HEK293 (cell line): Measurements from ENCODE around the gene TNFAIP3.

Experiments
- CTCF ChIA-PET: fragments of 350-600 bp; formaldehyde crosslinking; extraction: SDS; loops from one replicate; lab custom pipeline; 2021; ENCODE audit warnings: antibody characterized with exemption; lab: Yijun Ruan, JAX
- POLR2A ChIA-PET: fragments of 300-600 bp; formaldehyde crosslinking; extraction: SDS; loops from one replicate; lab custom pipeline; 2020; ENCODE audit warnings: antibody characterized with exemption, inconsistent platforms; lab: Yijun Ruan, JAX
- H3K27ac ChIP-seq: fragments of 200-500 bp; sonication (Bioruptor generic); 2 replicates; pipeline ENCODE4 v1.5.1; 2014; ENCODE audit warnings: low read depth, low read length, control low read depth, inconsistent platforms; ENCODE audit errors: extremely low read depth
- H3K36me3 ChIP-seq, 2 experiments: fragments of 200-500 bp in 1 of 2; sonication (Bioruptor generic) in 1 of 2; 1 replicate in 1 of 2; 2 replicates in 1 of 2; pipeline ENCODE4 v1.5.1; 2014 to 2017; ENCODE audit warnings: inconsistent platforms in 2 of 2, low read length in 2 of 2; ENCODE audit not compliant: control insufficient read depth in 2 of 2, insufficient read depth in 1 of 2
- H3K4me1 ChIP-seq: fragments of 200-500 bp; sonication (Bioruptor generic); 2 replicates; pipeline ENCODE4 v1.5.1; 2014; ENCODE audit warnings: mild to moderate bottlenecking, low read length, inconsistent platforms; ENCODE audit not compliant: control insufficient read depth, insufficient read depth
- H3K4me3 ChIP-seq: 2 replicates; pipeline ENCODE4 v1.5.1; 2011; ENCODE audit warnings: low read depth, mild to moderate bottlenecking, control low read depth, low read length, moderate library complexity
- H3K9me3 ChIP-seq: fragments of 200-500 bp; sonication (Bioruptor generic); 2 replicates; pipeline ENCODE4 v1.5.1; 2014; ENCODE audit warnings: low read depth, low read length, inconsistent platforms; ENCODE audit not compliant: control insufficient read depth, insufficient read depth
- BCL11A ChIP-seq: fragments of 450-650 bp; formaldehyde crosslinking; IDR thresholded peaks from 2 replicates; pipeline ENCODE4 v1.5.1; 2016; ENCODE audit warnings: low read depth, missing biosample characterization, missing genetic modification characterization
- GLI2 ChIP-seq: fragments of 450-650 bp; formaldehyde crosslinking; IDR thresholded peaks from 2 replicates; pipeline ENCODE4; 2017; ENCODE audit warnings: missing biosample characterization, missing genetic modification characterization, low read depth, borderline replicate concordance
- SCRT2 ChIP-seq: fragments of 450-650 bp; formaldehyde crosslinking; IDR thresholded peaks from 2 replicates; pipeline ENCODE4 v1.5.1; 2016; ENCODE audit warnings: missing biosample characterization, missing genetic modification characterization
- SETDB1 ChIP-seq: IDR thresholded peaks from one replicate; pipeline ENCODE4 v1.6.1; 2017; ENCODE audit warnings: mild to moderate bottlenecking, low read length, moderate library complexity, mixed read lengths; ENCODE audit not compliant: insufficient read length
- ZBTB17 ChIP-seq: fragments of 450-650 bp; formaldehyde crosslinking; IDR thresholded peaks from 2 replicates; pipeline ENCODE4 v1.5.1; 2016; ENCODE audit warnings: missing biosample characterization, missing genetic modification characterization
- ZBTB20 ChIP-seq: fragments of 450-650 bp; formaldehyde crosslinking; IDR thresholded peaks from 2 replicates; pipeline ENCODE4 v1.5.1; 2016; ENCODE audit warnings: missing biosample characterization, missing genetic modification characterization
- ZNF140 ChIP-seq: fragments of 450-650 bp; formaldehyde crosslinking; IDR thresholded peaks from 2 replicates; pipeline ENCODE4 v1.5.1; 2016; ENCODE audit warnings: missing biosample characterization, missing genetic modification characterization
- ZNF248 ChIP-seq: fragments of 450-650 bp; formaldehyde crosslinking; IDR thresholded peaks from 2 replicates; pipeline ENCODE4 v1.5.1; 2017; ENCODE audit warnings: missing biosample characterization, missing genetic modification characterization
- ZNF366 ChIP-seq: fragments of 450-650 bp; formaldehyde crosslinking; conservative IDR thresholded peaks from 2 replicates; pipeline ENCODE4 v1.5.1; 2016; ENCODE audit warnings: missing biosample characterization, missing genetic modification characterization
- ZNF555 ChIP-seq: fragments of 450-650 bp; formaldehyde crosslinking; conservative IDR thresholded peaks from 2 replicates; pipeline ENCODE4 v1.5.1; 2017; ENCODE audit warnings: missing biosample characterization, mild to moderate bottlenecking, missing genetic modification characterization, inconsistent platforms
- ZNF654 ChIP-seq: fragments of 450-650 bp; formaldehyde crosslinking; IDR thresholded peaks from 2 replicates; pipeline ENCODE4 v1.5.1; 2016; ENCODE audit warnings: low read depth, missing biosample characterization, missing genetic modification characterization
- ZNF677 ChIP-seq: fragments of 450-650 bp; IDR thresholded peaks from 2 replicates; pipeline ENCODE4 v1.5.0; 2018; ENCODE audit warnings: missing biosample characterization, mild to moderate bottlenecking, missing genetic modification characterization, moderate library complexity
- ZNF768 ChIP-seq: fragments of 450-650 bp; formaldehyde crosslinking; IDR thresholded peaks from 2 replicates; pipeline ENCODE4 v1.5.1; 2018; ENCODE audit warnings: missing biosample characterization, mild to moderate bottlenecking, missing genetic modification characterization
- ZSCAN23 ChIP-seq: fragments of 450-650 bp; formaldehyde crosslinking; IDR thresholded peaks from 2 replicates; pipeline ENCODE4 v1.5.1; 2016; ENCODE audit warnings: missing biosample characterization, missing genetic modification characterization
- TF ChIP-seq, protein P1 (sequence below): fragments of 450-650 bp; formaldehyde crosslinking; IDR thresholded peaks from 2 replicates; pipeline ENCODE4 v1.5.1; 2016; ENCODE audit warnings: missing biosample characterization, missing genetic modification characterization
- TF ChIP-seq, protein P2 (sequence below): fragments of 450-650 bp; formaldehyde crosslinking; IDR thresholded peaks from 2 replicates; pipeline ENCODE4 v1.5.1; 2016; ENCODE audit warnings: missing biosample characterization, missing genetic modification characterization, borderline replicate concordance
- TF ChIP-seq, protein P3 (sequence below): fragments of 450-650 bp; formaldehyde crosslinking; optimal IDR thresholded peaks from 2 replicates; pipeline ENCODE3; 2016; ENCODE audit warnings: missing biosample characterization, mild to moderate bottlenecking, missing genetic modification characterization
- TF ChIP-seq, protein P4 (sequence below): fragments of 450-650 bp; formaldehyde crosslinking; IDR thresholded peaks from 2 replicates; pipeline ENCODE4; 2016; ENCODE audit warnings: missing biosample characterization, missing genetic modification characterization
- TF ChIP-seq, protein P5 (sequence below): fragments of 450-650 bp; formaldehyde crosslinking; IDR thresholded peaks from 2 replicates; pipeline ENCODE4 v1.5.1; 2016; ENCODE audit warnings: missing biosample characterization, missing genetic modification characterization

Gene TNFAIP3

DNA sequence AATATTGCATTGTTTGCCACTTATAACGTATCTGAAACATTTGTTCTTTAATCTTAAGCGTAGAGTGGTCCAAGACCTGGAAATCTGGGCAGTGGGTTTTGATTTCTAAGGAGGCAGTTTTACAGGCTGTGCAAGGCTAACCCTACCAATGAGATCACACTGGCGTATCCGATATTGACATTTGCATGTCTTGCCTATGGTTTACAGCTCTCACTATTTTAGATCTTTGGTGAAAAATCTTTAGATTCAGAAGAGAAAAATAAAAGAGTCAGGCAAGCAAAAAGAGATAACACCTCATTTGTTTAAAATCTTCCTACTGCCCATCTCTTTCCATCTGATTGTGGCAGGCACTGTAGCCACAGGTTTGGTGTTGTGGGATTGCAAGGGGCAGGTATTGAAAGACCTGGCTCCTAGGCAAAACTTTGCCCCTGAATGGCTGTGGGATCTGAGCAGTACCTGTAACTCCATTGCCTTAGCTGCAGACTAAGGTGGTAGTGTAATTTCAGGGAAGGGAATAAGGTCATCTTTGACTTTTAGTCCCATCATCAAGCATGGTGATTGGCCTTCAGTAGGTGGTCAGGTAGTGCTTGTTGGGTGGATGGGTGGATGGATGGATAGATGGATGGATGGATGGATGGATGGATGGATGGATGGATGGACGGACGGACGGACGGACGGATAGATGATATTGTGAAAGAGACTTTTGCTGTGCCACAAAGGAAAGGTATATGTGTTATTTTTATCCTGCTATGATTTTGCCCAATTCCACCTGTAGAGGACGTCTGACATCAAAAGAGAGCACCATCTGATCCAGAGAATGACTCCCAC is 1.9 kb downstream of the TNFAIP3 start:
- ChIA-PET CTCF (interaction anchor here (0.7 to 2.1 kb wide), 6 partner anchors 69 to 164 kb away, joined by 3 to 8 read pairs (median 3); no protein-coding TSS in a partner anchor), POLR2A (no interaction called here)
- H3K4me3 ChIP-seq, result no peak overlapping the region
- H3K4me1 ChIP-seq, result peaks cover 13% of the 10 kb centered on the region
- no peak for TF ChIP-seq ZNF768 (tag by site-specific recombination)
- TF ChIP-seq ZBTB17 (tag by site-specific recombination), result peak; percentile 29; the same call in 1 of the 2 replicates
- TF ChIP-seq ZNF140 (tag by site-specific recombination), result no peak
- 0 out of 2 replicates have a peak, but pooled peaks have one; percentile 52 for TF ChIP-seq SCRT2 (tag by site-specific recombination)
- peak; percentile 92 for TF ChIP-seq ZNF366 (tag by site-specific recombination)
- peaks cover 0 to 16% of the 10 kb centered on the region in 2 experiments; a peak in 1 of 3 replicates for H3K36me3 ChIP-seq
- no peak overlapping the region for H3K27ac ChIP-seq
- H3K9me3 ChIP-seq, result no peaks in the 10 kb centered on the region

DNA sequence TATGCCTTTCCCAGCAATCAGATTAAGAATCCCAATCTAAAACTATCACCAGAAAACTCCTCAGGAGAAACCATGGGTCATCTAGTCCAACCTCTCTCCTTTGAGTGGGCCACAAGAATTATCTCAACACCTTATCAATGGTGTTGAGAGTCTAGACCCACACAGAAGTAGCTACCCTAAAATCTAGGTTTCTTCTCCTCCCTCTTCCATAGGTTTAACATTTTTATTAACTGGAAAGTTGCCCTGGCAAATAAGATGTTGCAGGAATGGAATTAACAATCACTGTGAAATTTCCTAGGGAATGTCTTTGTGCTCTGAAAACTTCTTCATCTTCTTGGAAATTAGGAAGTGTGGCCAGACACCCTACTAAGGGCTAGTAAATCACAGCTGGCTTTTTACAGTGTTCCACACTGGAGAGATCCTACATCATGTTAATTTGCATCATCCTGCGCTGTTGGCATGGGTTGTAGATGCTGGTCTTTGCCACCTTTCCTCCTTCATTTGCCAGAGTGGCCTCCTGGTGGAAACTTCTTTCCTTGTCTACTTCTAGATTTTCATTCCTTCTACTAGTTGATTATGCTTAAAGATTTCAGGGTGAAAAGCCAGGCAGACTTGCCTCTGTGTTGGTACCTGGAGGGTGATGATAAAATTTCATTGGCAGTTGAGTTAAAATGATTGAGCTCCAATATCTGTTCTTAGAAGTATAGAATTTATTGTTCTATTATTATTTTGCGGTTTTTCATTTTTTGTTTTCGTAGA is 2.7 kb downstream of the TNFAIP3 start:
- no peak for TF ChIP-seq ZNF248 (tag by site-specific recombination)
- TF ChIP-seq, protein P1, sequence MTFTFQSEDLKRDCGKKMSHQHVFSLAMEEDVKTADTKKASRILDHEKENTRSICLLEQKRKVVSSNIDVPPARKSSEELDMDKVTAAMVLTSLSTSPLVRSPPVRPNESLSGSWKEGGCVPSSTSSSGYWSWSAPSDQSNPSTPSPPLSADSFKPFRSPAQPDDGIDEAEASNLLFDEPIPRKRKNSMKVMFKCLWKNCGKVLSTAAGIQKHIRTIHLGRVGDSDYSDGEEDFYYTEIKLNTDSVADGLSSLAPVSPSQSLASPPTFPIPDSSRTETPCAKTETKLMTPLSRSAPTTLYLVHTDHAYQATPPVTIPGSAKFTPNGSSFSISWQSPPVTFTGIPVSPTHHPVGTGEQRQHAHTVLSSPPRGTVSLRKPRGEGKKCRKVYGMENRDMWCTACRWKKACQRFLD, result no peak
- no peak for TF ChIP-seq ZNF555 (tag by site-specific recombination)
- TF ChIP-seq GLI2 (tag by site-specific recombination), result no peak
- TF ChIP-seq, protein P2, sequence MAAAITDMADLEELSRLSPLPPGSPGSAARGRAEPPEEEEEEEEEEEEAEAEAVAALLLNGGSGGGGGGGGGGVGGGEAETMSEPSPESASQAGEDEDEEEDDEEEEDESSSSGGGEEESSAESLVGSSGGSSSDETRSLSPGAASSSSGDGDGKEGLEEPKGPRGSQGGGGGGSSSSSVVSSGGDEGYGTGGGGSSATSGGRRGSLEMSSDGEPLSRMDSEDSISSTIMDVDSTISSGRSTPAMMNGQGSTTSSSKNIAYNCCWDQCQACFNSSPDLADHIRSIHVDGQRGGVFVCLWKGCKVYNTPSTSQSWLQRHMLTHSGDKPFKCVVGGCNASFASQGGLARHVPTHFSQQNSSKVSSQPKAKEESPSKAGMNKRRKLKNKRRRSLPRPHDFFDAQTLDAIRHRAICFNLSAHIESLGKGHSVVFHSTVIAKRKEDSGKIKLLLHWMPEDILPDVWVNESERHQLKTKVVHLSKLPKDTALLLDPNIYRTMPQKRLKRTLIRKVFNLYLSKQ (tag by site-specific recombination), result no peak
- TF ChIP-seq, protein P3, sequence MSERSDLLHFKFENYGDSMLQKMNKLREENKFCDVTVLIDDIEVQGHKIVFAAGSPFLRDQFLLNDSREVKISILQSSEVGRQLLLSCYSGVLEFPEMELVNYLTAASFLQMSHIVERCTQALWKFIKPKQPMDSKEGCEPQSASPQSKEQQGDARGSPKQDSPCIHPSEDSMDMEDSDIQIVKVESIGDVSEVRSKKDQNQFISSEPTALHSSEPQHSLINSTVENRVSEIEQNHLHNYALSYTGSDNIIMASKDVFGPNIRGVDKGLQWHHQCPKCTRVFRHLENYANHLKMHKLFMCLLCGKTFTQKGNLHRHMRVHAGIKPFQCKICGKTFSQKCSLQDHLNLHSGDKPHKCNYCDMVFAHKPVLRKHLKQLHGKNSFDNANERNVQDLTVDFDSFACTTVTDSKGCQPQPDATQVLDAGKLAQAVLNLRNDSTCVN, result no peak
- no peak for TF ChIP-seq ZSCAN23
- no peak for TF ChIP-seq ZBTB20 (tag by site-specific recombination)
- no peak for TF ChIP-seq BCL11A
- no peak for TF ChIP-seq ZNF677 (tag by site-specific recombination)
- TF ChIP-seq, protein P4, sequence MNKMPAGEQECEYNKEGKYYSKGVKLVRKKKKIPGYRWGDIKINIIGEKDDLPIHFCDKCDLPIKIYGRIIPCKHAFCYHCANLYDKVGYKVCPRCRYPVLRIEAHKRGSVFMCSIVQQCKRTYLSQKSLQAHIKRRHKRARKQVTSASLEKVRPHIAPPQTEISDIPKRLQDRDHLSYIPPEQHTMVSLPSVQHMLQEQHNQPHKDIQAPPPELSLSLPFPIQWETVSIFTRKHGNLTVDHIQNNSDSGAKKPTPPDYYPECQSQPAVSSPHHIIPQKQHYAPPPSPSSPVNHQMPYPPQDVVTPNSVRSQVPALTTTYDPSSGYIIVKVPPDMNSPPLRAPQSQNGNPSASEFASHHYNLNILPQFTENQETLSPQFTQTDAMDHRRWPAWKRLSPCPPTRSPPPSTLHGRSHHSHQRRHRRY (tag by site-specific recombination), result no peak
- TF ChIP-seq, protein P5, sequence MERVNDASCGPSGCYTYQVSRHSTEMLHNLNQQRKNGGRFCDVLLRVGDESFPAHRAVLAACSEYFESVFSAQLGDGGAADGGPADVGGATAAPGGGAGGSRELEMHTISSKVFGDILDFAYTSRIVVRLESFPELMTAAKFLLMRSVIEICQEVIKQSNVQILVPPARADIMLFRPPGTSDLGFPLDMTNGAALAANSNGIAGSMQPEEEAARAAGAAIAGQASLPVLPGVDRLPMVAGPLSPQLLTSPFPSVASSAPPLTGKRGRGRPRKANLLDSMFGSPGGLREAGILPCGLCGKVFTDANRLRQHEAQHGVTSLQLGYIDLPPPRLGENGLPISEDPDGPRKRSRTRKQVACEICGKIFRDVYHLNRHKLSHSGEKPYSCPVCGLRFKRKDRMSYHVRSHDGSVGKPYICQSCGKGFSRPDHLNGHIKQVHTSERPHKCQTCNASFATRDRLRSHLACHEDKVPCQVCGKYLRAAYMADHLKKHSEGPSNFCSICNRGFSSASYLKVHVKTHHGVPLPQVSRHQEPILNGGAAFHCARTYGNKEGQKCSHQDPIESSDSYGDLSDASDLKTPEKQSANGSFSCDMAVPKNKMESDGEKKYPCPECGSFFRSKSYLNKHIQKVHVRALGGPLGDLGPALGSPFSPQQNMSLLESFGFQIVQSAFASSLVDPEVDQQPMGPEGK (tag by site-specific recombination), result no peak
- no peak for TF ChIP-seq ZNF654 (tag by site-specific recombination)
- no peak for TF ChIP-seq SETDB1
- H3K36me3 ChIP-seq, result peaks cover 0 to 23% of the 10 kb centered on the region in 2 experiments; a peak in 1 of 3 replicates
- CTCF ChIA-PET, result interaction anchor here (0.8 to 2.3 kb wide), 8 partner anchors 12 to 165 kb away, joined by 3 to 11 read pairs (median 3); no protein-coding TSS in a partner anchor

More for the DNA sequence above, 2.7 kb downstream of the TNFAIP3 start:
- no peak overlapping the region for H3K27ac ChIP-seq
- no peaks in the 10 kb centered on the region for H3K9me3 ChIP-seq
- peaks cover 13% of the 10 kb centered on the region for H3K4me1 ChIP-seq
- POLR2A ChIA-PET, result no interaction called here
- H3K4me3 ChIP-seq, result no peak overlapping the region
